ENCODE data around the gene ATP10A.

DNA sequence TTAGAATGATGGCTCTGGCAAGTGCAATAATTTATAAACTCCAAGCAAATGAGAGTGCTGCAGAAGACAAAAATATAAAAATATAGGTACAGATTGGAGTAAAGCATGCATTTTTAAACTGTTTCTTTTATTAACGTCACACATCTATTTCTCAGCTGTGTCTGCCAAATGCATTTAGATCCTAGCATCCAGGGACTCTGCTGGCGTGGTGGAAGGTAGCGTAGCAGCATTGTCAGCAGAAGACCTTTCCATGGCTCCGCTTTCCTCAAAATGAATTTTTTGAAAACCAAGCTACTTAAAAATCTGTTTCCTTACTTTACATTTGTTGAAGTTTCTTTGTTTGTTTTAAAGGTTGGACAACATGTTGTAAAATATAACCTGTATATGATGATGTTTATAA is 16.3 kb upstream of the ATP10A start:
- TF ChIP-seq CTCF (IDR thresholded peaks at IDR 0.05), result no peak
- no peak for TF ChIP-seq POLR2A (IDR thresholded peaks at IDR 0.05)

Measured in heart left ventricle (tissue), 13 donors.